Upper lobe of right lung (tissue), 1 donor: ENCODE measurements around the gene SLC10A7. TPM values are rescaled to one million over a fixed set of nuclear protein-coding genes. Genes with fewer than 3 reads are reported as not detected.
"Not testable (repeated sequence)": the region's sequence is repeated elsewhere in the genome, so short reads cannot be mapped to it uniquely, and the experiment has no call there.

ENCODE experiments used
- ATAC-seq: fragments of 200-7000 bp; cut with Tn5 transposase; one replicate; pipeline ENCODE4 v1.9.1; 2020; ENCODE audit warnings: mild to moderate bottlenecking, moderate library complexity
- DNase-seq: peaks from one replicate; pipeline ENCODE4 v3.0.0-alpha.2; 2020
- H3K27ac ChIP-seq: fragments of 200-600 bp; one replicate; pipeline ENCODE4 v1.8.0; 2022
- H3K27me3 ChIP-seq: fragments of 200-600 bp; one replicate; pipeline ENCODE4 v1.8.0; 2022; ENCODE audit warnings: mild to moderate bottlenecking
- H3K36me3 ChIP-seq: fragments of 200-600 bp; one replicate; pipeline ENCODE4 v1.8.0; 2022
- H3K4me1 ChIP-seq: fragments of 200-600 bp; one replicate; pipeline ENCODE4 v1.8.0; 2022
- H3K4me3 ChIP-seq: fragments of 200-600 bp; one replicate; pipeline ENCODE4 v1.8.0; 2022; ENCODE audit warnings: mild to moderate bottlenecking
- H3K9me3 ChIP-seq: fragments of 200-600 bp; one replicate; pipeline ENCODE4 v1.8.0; 2022
- intact Hi-C: fragments of 100-400 bp; cut with DNase I; formaldehyde crosslinking; loops from one replicate; pipeline ENCODE4 v1.11.0; 2022
- total RNA-seq: library from RNA; stranded (reverse); fragmentation: NEBNext Ultra II Directional; extraction: Animal tissue kit (Norgen Biotek cat#: 25700); gene quantifications from one replicate; pipeline ENCODE4 v1.2.1, GENCODE V29; 2021
- TF ChIP-seq, protein P1 (sequence below): fragments of 200-600 bp; IDR thresholded peaks from one replicate; pipeline ENCODE4 v1.8.0; 2022; ENCODE audit warnings: antibody characterized with exemption
- donor health status: DM: no; HTN: yes; CAD: no; lungs with severe emphysema.

SLC10A7 gene
- total RNA-seq, 1 donor from 2014 or later: 19.3 TPM

GRCh38 chr4:146367347-146367746 is 154.4 kb downstream of the SLC10A7 start:
- Histone ChIP-seq H3K9me3 (no peaks in the 10 kb centered on the region), H3K27me3 (no peaks in the 10 kb centered on the region), H3K36me3 (no peaks in the 10 kb centered on the region), H3K4me1 (no peaks in the 10 kb centered on the region), H3K4me3 (no peak overlapping the region), H3K27ac (no peak overlapping the region)
- no peak for DNase-seq
- intact Hi-C loops: no loop called here
- no peak for ATAC-seq
- TF ChIP-seq, protein P1, sequence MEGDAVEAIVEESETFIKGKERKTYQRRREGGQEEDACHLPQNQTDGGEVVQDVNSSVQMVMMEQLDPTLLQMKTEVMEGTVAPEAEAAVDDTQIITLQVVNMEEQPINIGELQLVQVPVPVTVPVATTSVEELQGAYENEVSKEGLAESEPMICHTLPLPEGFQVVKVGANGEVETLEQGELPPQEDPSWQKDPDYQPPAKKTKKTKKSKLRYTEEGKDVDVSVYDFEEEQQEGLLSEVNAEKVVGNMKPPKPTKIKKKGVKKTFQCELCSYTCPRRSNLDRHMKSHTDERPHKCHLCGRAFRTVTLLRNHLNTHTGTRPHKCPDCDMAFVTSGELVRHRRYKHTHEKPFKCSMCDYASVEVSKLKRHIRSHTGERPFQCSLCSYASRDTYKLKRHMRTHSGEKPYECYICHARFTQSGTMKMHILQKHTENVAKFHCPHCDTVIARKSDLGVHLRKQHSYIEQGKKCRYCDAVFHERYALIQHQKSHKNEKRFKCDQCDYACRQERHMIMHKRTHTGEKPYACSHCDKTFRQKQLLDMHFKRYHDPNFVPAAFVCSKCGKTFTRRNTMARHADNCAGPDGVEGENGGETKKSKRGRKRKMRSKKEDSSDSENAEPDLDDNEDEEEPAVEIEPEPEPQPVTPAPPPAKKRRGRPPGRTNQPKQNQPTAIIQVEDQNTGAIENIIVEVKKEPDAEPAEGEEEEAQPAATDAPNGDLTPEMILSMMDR: no peak

- H3K9me3 ChIP-seq: peaks cover 3% of the 10 kb centered on the region
- intact Hi-C loops: no loop called here
These were observed 162.0 kb downstream of the SLC10A7 start for GRCh38 chr4:146359771-146360170.

DNA sequence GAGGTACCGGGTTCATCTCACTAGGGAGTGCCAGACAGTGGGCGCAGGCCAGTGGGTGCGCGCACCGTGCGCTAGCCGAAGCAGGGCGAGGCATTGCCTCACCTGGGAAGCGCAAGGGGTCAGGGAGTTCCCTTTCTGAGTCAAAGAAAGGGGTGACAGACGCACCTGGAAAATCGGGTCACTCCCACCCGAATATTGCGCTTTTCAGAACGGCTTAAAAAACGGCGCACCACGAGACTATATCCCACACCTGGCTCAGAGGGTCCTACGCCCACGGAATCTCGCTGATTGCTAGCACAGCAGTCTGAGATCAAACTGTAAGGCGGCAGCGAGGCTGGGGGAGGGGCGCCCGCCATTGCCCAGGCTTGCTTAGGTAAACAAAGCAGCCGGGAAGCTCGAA is 171.6 kb downstream of the SLC10A7 start:
- H3K27ac ChIP-seq, H3K4me1 ChIP-seq, H3K9me3 ChIP-seq, H3K27me3 ChIP-seq, DNase-seq, ATAC-seq, intact Hi-C loops, H3K36me3 ChIP-seq, H3K4me3 ChIP-seq: not testable (repeated sequence)

More at GRCh38 chr4:146359771-146360170, 162.0 kb downstream of the SLC10A7 start:
- no peaks in the 10 kb centered on the region for H3K27me3 ChIP-seq
- no peaks in the 10 kb centered on the region for H3K36me3 ChIP-seq
- TF ChIP-seq, protein P1: no peak
- no peak overlapping the region for H3K27ac ChIP-seq
- H3K4me1 ChIP-seq: no peaks in the 10 kb centered on the region
- DNase-seq (no peak), ATAC-seq (no peak)
- no peak overlapping the region for H3K4me3 ChIP-seq

- TF ChIP-seq, protein P1: no peak
- DNase-seq (no peak), ATAC-seq (no peak)
- Histone ChIP-seq H3K36me3 (no peaks in the 10 kb centered on the region), H3K27ac (no peak overlapping the region), H3K4me1 (no peaks in the 10 kb centered on the region), H3K27me3 (no peaks in the 10 kb centered on the region), H3K4me3 (no peak overlapping the region), H3K9me3 (no peaks in the 10 kb centered on the region)
- intact Hi-C loops: no loop called here
These were observed 172.4 kb downstream of the SLC10A7 start for GRCh38 chr4:146349306-146349705.

DNA sequence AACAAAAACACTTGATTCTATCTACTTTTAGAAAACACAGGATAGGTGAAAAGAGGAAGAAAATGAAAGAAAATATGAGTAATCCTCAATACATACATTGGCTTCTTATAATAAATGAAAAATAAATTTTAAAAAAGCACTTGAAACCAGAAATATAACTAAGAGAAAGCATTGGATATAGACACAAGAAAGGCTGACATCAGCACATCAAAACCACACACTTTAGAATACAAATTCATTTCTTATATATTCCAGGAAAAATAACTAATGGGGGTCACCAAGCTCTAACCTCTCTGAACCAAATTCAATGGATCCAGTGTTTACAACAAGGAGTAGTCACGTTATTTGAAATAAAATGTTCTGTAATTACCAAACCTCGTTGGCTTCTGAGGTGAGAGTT is 173.9 kb downstream of the SLC10A7 start:
- H3K9me3 ChIP-seq: no peaks in the 10 kb centered on the region
- intact Hi-C loops: no loop called here
- no peak overlapping the region for H3K27ac ChIP-seq
- DNase-seq (no peak), ATAC-seq (no peak)
- TF ChIP-seq, protein P1: no peak
- no peak overlapping the region for H3K4me3 ChIP-seq
- no peaks in the 10 kb centered on the region for H3K36me3 ChIP-seq
- no peaks in the 10 kb centered on the region for H3K27me3 ChIP-seq
- no peaks in the 10 kb centered on the region for H3K4me1 ChIP-seq

DNA sequence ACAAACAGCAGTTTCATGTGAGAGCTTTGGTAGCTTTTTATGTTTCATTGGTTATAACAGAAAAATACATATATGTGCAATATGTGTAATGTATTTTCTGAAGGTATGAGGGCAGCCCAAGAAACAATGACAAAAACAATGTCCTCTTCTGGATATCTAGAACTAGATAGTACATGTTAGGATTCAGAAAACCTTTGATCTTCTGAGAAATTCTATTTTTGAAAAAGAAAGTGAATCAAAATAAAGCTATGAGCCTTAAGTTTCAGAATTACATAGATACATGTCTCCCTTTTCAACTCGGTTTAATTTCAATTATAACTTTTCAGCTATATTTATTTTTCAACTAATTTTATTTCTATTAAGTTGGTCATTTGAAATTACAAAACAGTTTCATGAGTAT is 175.5 kb downstream of the SLC10A7 start:
- Histone ChIP-seq H3K4me3 (no peak overlapping the region), H3K27ac (no peak overlapping the region), H3K36me3 (no peaks in the 10 kb centered on the region), H3K27me3 (no peaks in the 10 kb centered on the region), H3K9me3 (no peaks in the 10 kb centered on the region), H3K4me1 (no peaks in the 10 kb centered on the region)
- TF ChIP-seq, protein P1: no peak
- no peak for DNase-seq
- intact Hi-C loops: no loop called here
- no peak for ATAC-seq
